ENCODE data around the gene RNF146.
"Not testable (repeated sequence)": the region's sequence is repeated elsewhere in the genome, so short reads cannot be mapped to it uniquely, and the experiment has no call there.

Gene RNF146

DNA sequence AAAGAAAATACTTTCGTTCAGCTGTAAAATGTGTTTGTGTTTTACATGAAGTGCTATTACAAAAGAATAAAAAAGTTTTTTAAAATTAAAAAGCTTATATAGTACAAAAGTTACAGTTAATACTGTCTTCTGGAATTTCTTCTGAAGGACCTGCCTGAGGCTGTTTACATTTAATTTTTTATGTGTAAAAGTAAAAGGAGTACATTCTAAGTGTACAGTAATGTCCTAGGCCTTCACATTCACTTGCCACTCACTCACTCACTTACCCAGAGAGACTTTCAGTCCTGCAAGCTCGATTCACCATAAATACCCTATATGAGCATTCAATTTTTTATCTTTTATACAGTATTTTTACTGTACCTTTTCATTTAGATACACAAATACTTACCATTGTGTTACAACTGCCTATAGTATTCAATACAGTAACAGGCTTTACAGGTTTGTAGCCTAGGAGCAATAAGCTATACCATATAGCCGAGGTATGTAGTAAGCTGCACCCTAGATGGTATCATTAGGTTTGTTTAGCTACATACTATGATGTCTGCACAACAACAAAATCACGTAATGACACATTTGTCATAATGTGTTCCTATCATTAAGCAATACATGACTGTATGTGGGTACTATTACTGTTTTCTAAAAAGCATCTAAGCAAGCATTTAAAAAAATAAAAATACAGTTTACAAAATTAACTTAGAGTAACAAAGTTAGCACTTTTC, 33.0 kb downstream of the RNF146 start:
- Mint-ChIP-seq H3K27me3 (no peaks in the 10 kb centered on the region), H3K36me3 (peaks cover 2% of the 10 kb centered on the region), H3K4me1 (peaks cover 12% of the 10 kb centered on the region), H3K9me3 (no peaks in the 10 kb centered on the region), H3K27ac (no peak overlapping the region), H3K4me3 (no peak overlapping the region)
- ATAC-seq (ENCODE audit: low read depth) (no peak), DNase-seq (ENCODE audit: low spot score in 2 of 2) (no peak)

DNA sequence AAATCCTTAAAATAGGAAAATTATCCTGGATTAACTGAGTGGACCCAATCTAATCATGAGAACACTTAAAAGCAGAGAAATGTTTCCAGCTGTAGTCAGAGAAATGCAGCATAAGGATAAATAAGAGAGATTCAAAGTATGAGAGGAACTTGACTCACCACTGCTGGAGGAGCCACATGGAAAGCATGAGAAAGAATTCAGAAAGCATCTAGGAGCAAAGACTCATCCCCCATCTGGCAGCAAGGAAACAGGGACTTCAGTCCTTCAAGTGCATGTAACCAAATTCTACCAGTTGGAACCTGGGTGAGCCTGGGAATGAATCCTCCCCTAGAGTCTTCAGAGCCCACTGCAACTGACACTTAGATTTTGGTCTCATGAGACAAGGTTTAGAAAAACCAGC, 33.7 kb downstream of the RNF146 start:
- Mint-ChIP-seq H3K4me1 (peaks cover 15% of the 10 kb centered on the region), H3K36me3 (no peaks in the 10 kb centered on the region), H3K9me3 (no peaks in the 10 kb centered on the region), H3K4me3 (no peak overlapping the region), H3K27me3 (no peaks in the 10 kb centered on the region), H3K27ac (no peak overlapping the region)
- no peak for ATAC-seq (ENCODE audit: low read depth)
- DNase-seq (ENCODE audit: low spot score in 2 of 2) = no peak

DNA sequence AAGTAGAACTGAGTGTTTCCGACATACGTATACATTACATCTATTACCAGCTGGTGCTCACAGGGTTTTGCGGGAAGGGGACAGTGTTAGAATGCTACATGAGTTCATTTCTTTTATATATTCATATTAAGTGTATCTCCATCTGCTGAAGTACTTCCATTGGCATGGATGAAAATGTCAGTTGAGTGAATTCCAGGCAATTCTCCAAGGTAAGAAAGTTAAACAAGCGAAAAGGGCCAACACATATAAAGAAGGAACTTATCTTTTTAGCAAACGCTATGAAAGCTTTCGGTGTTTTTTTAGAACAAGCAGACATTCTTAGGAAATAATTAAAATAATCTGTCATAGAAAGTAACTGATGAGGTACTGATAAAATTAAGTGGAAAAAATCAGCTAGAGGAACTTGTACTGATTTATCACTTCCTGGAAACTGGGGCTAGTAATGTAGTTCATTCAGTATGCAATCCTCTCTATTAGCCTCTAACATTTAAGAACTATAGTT, 34.6 kb downstream of the RNF146 start:
- DNase-seq (ENCODE audit: low spot score in 2 of 2) = no peak
- Mint-ChIP-seq H3K4me1 (peaks cover 15% of the 10 kb centered on the region), H3K27ac (no peak overlapping the region), H3K9me3 (peaks cover 1% of the 10 kb centered on the region), H3K36me3 (peaks cover 6% of the 10 kb centered on the region), H3K27me3 (no peaks in the 10 kb centered on the region), H3K4me3 (no peak overlapping the region)
- ATAC-seq (ENCODE audit: low read depth) = no peak

DNA sequence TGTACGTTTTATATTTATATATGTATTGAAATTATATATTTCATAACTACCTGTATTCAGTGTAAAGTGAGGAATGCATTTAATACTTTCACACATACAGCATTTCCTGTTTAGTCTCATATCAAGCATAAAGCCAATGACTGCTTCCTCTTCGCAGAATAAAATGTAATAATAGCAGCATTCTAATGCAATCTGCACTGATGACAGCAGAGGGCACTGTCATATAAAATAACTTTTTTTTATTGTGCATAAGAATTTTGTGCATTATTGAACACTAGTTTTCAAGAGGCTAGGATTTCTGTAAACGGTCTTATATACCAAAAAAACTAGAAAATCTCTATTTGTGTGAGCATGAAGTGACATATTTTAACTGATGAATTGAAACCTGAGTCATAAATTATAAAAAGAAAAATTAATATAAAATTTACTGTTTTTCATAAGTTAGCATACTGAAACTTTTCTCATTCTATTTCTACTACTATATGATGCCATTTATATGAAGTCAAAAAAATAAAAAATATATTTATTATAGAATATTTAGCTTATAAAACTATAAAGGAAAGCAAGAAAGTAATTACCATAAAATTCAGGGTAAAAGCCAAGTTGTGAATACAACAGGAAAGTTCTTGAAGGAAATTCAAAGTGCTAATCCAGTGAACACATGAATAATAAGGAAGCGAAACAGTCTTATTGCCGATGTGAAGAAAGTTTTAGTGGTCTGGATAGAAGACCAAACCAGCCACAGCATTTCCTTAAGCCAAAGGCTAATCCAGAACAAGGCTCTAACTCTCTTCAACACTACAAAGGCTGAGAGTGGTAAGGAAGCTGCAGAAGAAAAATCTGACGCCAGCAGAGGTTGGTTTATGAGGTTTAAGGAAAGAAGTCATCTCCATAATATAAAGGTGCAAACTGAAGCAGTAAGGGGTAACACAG, 36.3 kb downstream of the RNF146 start:
- Mint-ChIP-seq H3K9me3 (peaks cover 1% of the 10 kb centered on the region), H3K27me3 (no peaks in the 10 kb centered on the region), H3K4me3 (no peak overlapping the region), H3K4me1 (peaks cover 20% of the 10 kb centered on the region), H3K27ac (peak overlapping the region; percentile 25), H3K36me3 (peaks cover 13% of the 10 kb centered on the region)
- DNase-seq (ENCODE audit: low spot score in 2 of 2) (peak; percentile 52 to 66), ATAC-seq (ENCODE audit: low read depth) (peak; percentile 97)

DNA sequence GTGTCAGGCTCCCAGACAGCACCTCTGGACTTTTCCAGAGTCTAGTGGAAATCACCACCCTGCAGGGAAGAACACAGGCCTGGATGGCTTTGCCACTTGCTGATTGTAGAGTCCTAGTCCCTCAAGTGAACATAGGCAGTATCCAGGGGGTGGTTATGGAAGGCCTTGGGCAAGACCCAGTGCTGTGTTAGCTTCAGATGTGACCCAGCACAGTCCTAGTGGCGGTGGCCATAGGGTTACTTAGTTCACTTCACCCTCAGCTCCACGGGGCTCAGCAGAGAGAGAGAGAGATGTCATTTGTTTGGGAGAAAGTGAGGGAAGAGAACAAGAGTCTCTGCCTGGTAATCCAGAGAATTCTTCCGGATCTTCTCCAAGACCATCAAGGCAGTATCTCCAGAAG, 37.3 kb downstream of the RNF146 start:
- H3K27ac Mint-ChIP-seq = peak overlapping the region; percentile 79
- H3K4me1 Mint-ChIP-seq = peaks cover 21% of the 10 kb centered on the region
- H3K9me3 Mint-ChIP-seq = peaks cover 3% of the 10 kb centered on the region
- H3K27me3 Mint-ChIP-seq = no peaks in the 10 kb centered on the region
- DNase-seq (ENCODE audit: low spot score in 2 of 2) (no peak), ATAC-seq (ENCODE audit: low read depth) (no peak)
- H3K36me3 Mint-ChIP-seq = peaks cover 19% of the 10 kb centered on the region
- H3K4me3 Mint-ChIP-seq = no peak overlapping the region

DNA sequence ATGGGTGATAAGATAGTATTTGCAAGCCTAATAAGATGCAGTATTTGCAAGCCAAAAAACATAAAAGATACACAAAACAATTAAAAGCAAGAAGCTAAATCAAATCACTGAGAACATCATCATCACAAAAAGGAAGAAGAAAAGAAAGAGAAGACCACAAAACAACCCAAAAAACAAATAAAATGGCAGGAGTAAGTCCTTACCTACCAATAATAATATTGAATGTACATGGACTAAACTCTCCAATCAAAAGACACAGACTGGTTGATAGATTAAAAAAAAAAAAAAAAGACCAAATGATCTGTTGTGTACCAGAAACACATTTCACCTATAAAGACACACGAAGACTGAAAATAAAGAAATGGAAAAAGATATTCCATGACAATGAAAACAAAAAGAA, 39.1 kb downstream of the RNF146 start:
- DNase-seq (ENCODE audit: low spot score in 2 of 2) (no peak), ATAC-seq (ENCODE audit: low read depth) (no peak)
- H3K4me3 Mint-ChIP-seq = no peak overlapping the region
- peaks cover 32% of the 10 kb centered on the region for H3K36me3 Mint-ChIP-seq
- H3K9me3 Mint-ChIP-seq = peaks cover 5% of the 10 kb centered on the region
- H3K4me1 Mint-ChIP-seq = peaks cover 32% of the 10 kb centered on the region
- H3K27ac Mint-ChIP-seq = peak overlapping the region; percentile 43
- H3K27me3 Mint-ChIP-seq = no peaks in the 10 kb centered on the region

DNA sequence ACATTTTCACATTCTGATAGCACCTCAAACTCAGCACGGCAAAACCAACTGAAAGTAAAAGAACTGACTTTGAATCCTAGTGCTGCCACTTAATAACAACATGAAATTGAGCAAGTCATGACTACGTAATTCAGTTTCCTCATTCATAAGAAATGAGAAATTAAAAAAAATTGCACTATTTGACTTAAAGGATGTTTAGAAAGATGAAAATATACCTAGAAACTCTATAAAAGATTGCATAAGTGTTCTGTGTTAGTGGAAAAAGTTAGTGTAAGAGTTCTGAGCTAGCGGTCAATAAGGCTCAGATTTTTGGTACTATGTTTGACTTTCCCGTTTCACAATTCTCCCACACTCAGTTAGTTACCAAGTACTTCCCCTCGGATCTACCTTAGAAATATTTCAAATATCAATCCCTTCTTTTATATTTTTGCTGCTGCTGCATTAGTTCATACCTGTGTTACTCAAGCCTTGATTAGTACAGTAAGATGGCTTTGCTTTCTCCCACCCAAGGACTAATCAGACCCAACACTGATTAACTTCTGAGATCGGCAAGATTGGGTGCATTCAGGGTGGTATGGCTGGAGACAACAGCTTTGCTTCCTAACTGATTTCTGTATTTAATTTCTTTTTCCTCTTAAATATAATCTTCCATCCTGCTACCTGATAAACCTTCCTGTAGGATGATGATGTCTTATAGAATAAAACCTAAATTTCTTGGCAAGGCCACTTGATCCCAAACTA, 50.9 kb downstream of the RNF146 start:
- ATAC-seq (ENCODE audit: low read depth) = no peak
- H3K27me3 Mint-ChIP-seq = no peaks in the 10 kb centered on the region
- H3K9me3 Mint-ChIP-seq = no peaks in the 10 kb centered on the region
- H3K36me3 Mint-ChIP-seq = peaks cover 23% of the 10 kb centered on the region
- no peak for DNase-seq (ENCODE audit: low spot score in 2 of 2)
- no peak overlapping the region for H3K4me3 Mint-ChIP-seq
- peak overlapping the region; percentile 58 for H3K27ac Mint-ChIP-seq
- H3K4me1 Mint-ChIP-seq = peaks cover 11% of the 10 kb centered on the region

DNA sequence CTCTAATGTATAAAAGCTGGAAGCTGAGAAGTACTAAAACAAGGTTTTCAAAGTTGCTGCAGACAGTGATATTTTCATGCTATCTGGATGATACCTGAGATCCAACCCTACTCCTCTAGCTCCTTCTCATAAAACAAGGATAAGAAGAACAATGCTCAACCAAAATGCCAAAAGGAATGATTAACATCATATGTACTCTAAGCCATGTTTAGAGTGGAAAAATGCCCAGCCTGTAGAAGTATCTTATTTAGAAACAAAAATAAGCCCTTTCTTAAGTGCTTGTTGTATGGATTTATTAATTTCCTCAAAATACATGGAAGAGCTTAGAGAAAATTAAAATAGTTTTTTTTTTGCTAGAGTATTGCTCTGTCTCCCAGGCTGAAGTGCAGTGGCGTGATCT, 53.0 kb downstream of the RNF146 start:
- H3K36me3 Mint-ChIP-seq = peaks cover 25% of the 10 kb centered on the region
- peak overlapping the region; percentile 22 for H3K27ac Mint-ChIP-seq
- H3K27me3 Mint-ChIP-seq = no peaks in the 10 kb centered on the region
- H3K4me1 Mint-ChIP-seq = peaks cover 11% of the 10 kb centered on the region
- no peak overlapping the region for H3K4me3 Mint-ChIP-seq
- H3K9me3 Mint-ChIP-seq = no peaks in the 10 kb centered on the region
- DNase-seq (ENCODE audit: low spot score in 2 of 2) = no peak
- ATAC-seq (ENCODE audit: low read depth) = no peak

DNA sequence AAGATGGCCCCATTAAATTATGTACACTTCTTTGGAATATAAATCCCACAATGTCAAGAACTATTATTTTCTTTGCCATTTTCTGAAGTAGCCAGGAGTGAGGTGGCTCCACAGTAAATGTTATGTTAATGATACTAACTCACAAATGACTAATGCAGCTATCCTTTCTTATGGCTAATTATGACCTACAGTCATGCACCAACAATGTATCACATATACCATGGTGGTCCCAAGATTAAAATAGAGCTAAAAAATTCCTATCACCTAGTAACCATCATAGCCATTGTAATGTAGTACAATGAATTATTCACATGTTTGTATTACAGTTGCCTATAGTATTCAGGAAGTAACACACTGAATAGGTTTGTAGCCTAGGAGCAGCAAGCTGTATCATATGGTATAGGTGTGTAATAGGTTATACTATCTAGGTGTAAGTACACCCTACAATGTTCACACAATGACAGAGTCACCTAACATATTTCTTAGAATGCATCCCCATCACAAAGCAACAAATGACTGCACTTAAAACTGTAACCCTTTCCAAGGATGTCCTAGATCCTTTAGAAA, 61.5 kb downstream of the RNF146 start:
- no peaks in the 10 kb centered on the region for H3K9me3 Mint-ChIP-seq
- DNase-seq (ENCODE audit: low spot score in 2 of 2) = no peak
- H3K4me1 Mint-ChIP-seq = peaks cover 8% of the 10 kb centered on the region
- H3K36me3 Mint-ChIP-seq = peaks cover 19% of the 10 kb centered on the region
- H3K4me3 Mint-ChIP-seq = no peak overlapping the region
- no peaks in the 10 kb centered on the region for H3K27me3 Mint-ChIP-seq
- no peak for ATAC-seq (ENCODE audit: low read depth)
- H3K27ac Mint-ChIP-seq = no peak overlapping the region

DNA sequence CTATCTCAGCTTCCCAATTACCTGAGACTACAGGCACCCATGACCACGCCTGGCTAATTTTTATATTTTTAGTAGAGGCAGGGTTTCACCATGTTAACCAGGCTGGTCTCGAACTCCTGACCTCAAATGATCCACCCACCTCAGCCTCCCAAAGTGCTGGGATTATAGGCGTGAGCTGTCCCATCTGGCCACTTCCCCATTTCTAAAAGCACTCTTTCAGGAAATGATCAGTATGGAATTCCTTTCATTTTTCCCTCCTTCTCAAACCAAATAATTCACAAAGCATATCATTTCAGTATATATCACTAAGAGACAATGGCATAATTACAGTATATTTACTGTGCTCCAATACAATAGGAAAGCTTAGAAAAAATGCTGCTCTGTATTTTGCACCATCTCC, 64.6 kb downstream of the RNF146 start:
- H3K27ac Mint-ChIP-seq = peak overlapping the region; percentile 7
- H3K36me3 Mint-ChIP-seq = peaks cover 17% of the 10 kb centered on the region
- peaks cover 22% of the 10 kb centered on the region for H3K4me1 Mint-ChIP-seq
- ATAC-seq (ENCODE audit: low read depth); H3K9me3 Mint-ChIP-seq; DNase-seq (ENCODE audit: low spot score in 2 of 2); H3K27me3 Mint-ChIP-seq; H3K4me3 Mint-ChIP-seq: not testable (repeated sequence)

DNA sequence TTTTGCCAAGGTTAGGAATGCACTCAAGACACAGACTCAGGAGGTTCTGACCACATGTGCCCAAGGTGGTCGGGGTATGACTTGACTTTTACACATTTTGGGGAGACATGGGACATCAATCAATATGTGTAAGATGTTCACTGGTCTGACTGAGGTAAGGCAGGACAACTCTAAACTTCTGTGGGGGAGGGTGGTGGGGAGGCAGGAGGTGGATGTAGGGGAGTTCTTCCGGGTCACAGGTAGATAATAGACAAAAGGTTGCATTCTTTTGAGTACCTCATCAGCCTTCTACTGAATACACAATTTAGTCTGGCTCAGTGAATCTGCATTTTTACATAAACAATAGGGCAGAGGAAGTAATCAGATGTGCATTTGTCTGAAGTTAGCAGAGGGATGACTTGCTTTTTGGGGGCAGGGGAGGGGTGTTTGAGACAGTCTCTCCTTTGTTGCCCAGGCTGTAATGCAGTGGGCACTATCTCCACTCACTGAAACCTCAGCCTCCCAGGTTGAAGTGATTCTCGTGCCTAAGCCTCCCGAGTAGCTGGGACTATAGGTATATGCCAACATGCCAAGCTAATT, 65.8 kb downstream of the RNF146 start:
- Mint-ChIP-seq H3K36me3 (peaks cover 11% of the 10 kb centered on the region), H3K4me3 (no peak overlapping the region), H3K27me3 (no peaks in the 10 kb centered on the region), H3K4me1 (peaks cover 27% of the 10 kb centered on the region), H3K27ac (peak overlapping the region; percentile 55), H3K9me3 (no peaks in the 10 kb centered on the region)
- DNase-seq (ENCODE audit: low spot score in 2 of 2) = no peak
- ATAC-seq (ENCODE audit: low read depth) = no peak

All from memory B cell (primary cell).